Stimulated activated memory B cell treated with anti-CD40 and anti-IgM and Interleukin-4, amounts not matched to agents 10 μg/mL and 1 μg/mL and 100 μg/mL, for 72 hours (primary cell): Measurements from ENCODE around the gene HDAC4.
"Not testable (repeated sequence)": the region's sequence is repeated elsewhere in the genome, so short reads cannot be mapped to it uniquely, and the experiment has no call there.

Experiments
- ATAC-seq: fragments of 150-1000 bp; cut with Tn5 transposase; 2 replicates; pipeline ENCODE4 v1.10.0; 2021
- H3K27ac Mint-ChIP-seq: one replicate; pipeline ENCODE4 v1.8.0; 2022; ENCODE audit warnings: mild to moderate bottlenecking, mixed read lengths
- H3K27me3 Mint-ChIP-seq: one replicate; pipeline ENCODE4 v1.8.0; 2022; ENCODE audit warnings: mixed read lengths
- H3K36me3 Mint-ChIP-seq: one replicate; pipeline ENCODE4 v1.8.0; 2022; ENCODE audit warnings: mixed read lengths
- H3K4me1 Mint-ChIP-seq: one replicate; pipeline ENCODE4 v1.8.0; 2022; ENCODE audit warnings: mixed read lengths
- H3K4me3 Mint-ChIP-seq: one replicate; pipeline ENCODE4 v1.8.0; 2022; ENCODE audit warnings: mild to moderate bottlenecking, moderate library complexity, mixed read lengths
- H3K9me3 Mint-ChIP-seq: one replicate; pipeline ENCODE4 v1.8.0; 2022; ENCODE audit warnings: mixed read lengths

HDAC4 gene

DNA sequence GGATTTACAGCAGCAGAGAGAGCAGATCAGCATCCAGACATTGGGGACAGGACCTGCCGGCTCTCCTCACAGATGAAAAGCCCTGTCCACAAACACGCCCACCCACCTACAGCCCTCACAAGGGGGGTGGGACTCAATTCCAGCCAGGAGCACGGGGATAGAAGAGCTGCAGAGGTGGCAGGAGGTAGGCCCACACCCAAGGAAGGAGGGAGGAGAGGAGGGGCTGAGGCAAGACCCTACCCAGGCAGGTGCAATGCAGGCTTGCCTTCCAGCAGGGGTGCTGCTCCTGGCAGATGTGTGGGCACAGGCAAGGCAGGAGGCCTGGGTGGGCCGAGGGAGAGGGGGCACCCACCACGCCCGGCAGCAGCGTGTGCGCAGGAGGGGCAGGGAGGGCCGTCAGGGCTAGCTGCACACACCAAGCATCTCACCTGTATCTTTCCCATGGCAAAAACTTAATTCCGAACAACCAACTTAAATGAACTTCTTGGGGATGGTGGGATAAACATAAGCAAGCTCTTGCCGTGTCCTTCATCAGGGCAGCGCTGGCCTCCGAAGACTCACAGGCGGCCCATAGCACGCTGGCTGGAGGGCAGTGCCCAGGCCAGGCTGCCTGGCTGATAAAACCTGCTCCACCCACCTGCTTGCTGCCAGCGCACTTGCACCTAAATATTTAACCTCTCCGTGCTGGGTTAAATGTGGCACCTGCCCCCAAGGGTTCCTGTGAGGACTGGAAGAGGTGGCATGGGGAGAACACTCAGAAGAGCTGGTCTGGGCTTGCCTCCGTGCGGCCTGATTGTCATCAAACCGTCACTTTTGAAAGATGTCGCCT is 219.5 kb downstream of the HDAC4 start:
- Mint-ChIP-seq H3K27ac (no peak overlapping the region), H3K4me3 (no peak overlapping the region), H3K9me3 (peaks cover 9% of the 10 kb centered on the region), H3K27me3 (no peaks in the 10 kb centered on the region), H3K36me3 (peaks cover 60% of the 10 kb centered on the region), H3K4me1 (no peaks in the 10 kb centered on the region)
- no peak for ATAC-seq

DNA sequence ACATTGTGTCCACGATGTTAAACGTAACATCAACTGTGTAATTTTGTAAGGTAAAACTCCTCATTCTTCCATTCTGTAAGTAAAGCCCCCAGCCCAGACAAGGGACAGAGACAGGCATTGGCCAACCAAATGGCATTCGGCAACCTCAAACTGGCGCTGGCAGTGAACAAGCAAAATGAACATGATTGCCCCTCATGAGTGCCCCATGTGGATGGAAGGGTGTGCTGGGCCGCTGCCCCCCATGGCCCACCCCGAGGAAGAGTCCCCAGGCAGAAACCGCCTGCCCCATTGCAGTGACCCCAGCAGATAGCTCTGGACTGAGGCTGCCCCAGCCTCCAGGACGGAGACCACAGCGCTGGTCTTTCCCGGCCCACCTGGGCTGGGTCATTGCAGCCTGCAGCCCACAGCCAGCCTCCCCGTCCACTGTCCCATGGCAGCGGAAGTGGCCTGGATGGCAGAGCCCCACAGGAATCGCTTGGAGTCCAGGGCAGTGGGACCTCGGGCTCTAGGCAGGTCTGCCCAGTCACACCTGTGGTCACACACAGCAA is 220.2 kb downstream of the HDAC4 start:
- Mint-ChIP-seq H3K4me1 (no peaks in the 10 kb centered on the region), H3K36me3 (peaks cover 62% of the 10 kb centered on the region), H3K27me3 (no peaks in the 10 kb centered on the region), H3K9me3 (peaks cover 10% of the 10 kb centered on the region), H3K27ac (no peak overlapping the region), H3K4me3 (no peak overlapping the region)
- no peak for ATAC-seq

DNA sequence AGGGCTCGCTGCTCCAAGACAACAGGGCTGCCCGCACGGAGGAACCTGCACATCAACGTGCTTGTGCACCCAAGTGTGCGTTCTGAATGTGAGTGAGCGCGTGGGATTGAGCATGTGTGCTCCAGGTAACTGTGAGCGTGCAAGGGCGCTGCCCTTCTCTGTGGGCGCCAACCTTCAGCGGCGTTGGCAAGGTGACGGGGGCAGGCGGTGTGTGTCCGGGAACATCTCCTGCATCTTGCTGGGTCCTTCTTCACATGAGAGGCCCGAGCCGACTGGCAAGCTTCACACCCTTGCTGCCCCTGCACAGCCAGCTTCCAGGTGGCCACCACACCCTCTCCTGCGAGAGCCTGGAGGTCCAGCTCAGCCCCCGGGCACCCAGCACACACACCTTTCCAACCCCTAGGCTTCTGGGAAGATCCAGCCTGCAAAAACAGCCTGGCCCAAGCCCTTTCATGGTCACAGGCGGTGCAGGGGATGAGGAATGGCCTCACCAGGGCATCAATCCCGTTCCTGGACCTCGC is 220.9 kb downstream of the HDAC4 start:
- ATAC-seq: no peak
- Mint-ChIP-seq H3K27ac (no peak overlapping the region), H3K27me3 (no peaks in the 10 kb centered on the region), H3K9me3 (peaks cover 10% of the 10 kb centered on the region), H3K4me1 (no peaks in the 10 kb centered on the region), H3K36me3 (peaks cover 66% of the 10 kb centered on the region), H3K4me3 (no peak overlapping the region)

DNA sequence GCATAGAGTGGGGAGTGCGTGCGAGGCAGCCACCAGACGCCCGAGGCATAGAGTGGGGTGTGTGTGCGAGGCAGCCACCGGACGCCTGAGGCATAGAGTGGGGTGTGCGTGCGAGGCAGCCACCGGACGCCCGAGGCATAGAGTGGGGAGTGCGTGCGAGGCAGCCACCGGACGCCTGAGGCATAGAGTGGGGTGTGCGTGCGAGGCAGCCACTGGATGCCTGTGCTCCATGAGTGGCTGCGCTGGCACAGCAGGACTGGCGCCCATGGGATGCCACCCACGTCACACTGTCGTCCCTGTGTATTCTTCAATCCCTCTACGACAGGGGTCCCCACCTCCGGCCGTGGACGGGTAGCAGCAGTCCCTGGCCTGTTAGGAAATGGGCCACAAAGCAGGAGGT is 221.9 kb downstream of the HDAC4 start:
- no peak for ATAC-seq
- Mint-ChIP-seq H3K27ac (no peak overlapping the region), H3K9me3 (peaks cover 16% of the 10 kb centered on the region), H3K27me3 (no peaks in the 10 kb centered on the region), H3K36me3 (peaks cover 76% of the 10 kb centered on the region), H3K4me3 (no peak overlapping the region), H3K4me1 (no peaks in the 10 kb centered on the region)

DNA sequence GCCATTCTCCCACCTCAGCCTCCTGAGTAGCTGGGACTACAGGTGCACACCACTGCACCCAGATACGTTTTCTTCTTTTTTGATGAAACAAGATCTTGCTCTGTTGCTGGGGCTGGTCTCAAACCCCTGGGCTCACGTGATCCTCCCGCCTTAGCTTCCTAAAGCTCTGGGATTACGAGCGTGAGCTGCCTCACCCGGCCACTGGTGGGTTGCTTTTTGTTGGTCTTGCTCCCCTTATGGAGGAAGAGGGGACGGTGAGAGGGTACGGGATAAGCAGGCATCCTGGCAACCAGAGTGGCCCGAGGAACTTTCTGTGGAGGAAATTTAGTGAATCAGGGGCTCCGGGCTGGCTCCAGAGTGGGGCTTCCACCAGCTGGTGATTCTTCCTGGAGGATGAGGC is 222.3 kb downstream of the HDAC4 start:
- ATAC-seq: no peak
- no peaks in the 10 kb centered on the region for H3K4me1 Mint-ChIP-seq
- no peak overlapping the region for H3K4me3 Mint-ChIP-seq
- peaks cover 81% of the 10 kb centered on the region for H3K36me3 Mint-ChIP-seq
- no peaks in the 10 kb centered on the region for H3K27me3 Mint-ChIP-seq
- peaks cover 18% of the 10 kb centered on the region for H3K9me3 Mint-ChIP-seq
- no peak overlapping the region for H3K27ac Mint-ChIP-seq

DNA sequence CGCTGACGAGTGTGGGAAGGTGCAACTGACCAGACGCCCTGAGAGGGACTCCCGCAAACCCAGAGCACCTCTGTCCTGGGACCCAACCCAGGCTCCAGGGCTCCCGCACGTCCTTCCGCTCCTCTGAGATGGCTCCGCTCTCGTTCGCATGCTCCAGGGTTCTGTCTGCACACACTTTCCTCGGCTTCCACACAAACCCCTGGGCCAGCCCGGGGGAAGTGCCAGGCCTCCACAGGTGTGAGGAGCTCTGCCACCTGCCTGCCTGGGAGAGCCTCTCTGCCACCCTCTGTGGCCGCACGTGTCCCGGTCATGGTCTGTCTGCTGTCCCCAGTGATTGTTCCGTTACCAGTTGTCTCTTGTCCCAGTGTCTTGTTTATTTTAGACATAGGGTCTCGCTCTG is 222.9 kb downstream of the HDAC4 start:
- no peak for ATAC-seq
- peaks cover 21% of the 10 kb centered on the region for H3K9me3 Mint-ChIP-seq
- H3K36me3 Mint-ChIP-seq: peaks cover 87% of the 10 kb centered on the region
- no peaks in the 10 kb centered on the region for H3K27me3 Mint-ChIP-seq
- no peaks in the 10 kb centered on the region for H3K4me1 Mint-ChIP-seq
- H3K27ac Mint-ChIP-seq: no peak overlapping the region
- H3K4me3 Mint-ChIP-seq: no peak overlapping the region

DNA sequence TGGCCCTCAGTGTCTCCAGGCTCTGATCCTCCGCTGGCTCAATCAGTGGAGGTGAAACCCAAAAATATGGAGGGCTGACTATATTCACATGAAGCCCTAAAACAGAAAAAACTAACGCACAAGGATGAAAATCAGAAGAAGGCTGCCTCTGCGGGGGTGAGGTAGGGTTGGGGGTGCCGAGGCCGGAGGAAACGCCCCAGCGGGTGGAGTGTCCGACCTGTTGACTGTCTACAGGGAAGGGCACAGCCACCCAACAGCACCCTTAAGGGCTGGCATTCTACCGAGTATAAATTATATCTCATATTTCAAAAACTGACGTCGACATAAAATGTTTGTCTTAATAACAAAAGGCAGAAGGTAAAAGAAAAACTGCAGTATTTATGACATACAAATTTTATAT is 223.5 kb downstream of the HDAC4 start:
- no peak for ATAC-seq
- Mint-ChIP-seq H3K27me3 (no peaks in the 10 kb centered on the region), H3K36me3 (peaks cover 92% of the 10 kb centered on the region), H3K9me3 (peaks cover 24% of the 10 kb centered on the region), H3K27ac (no peak overlapping the region), H3K4me3 (no peak overlapping the region), H3K4me1 (no peaks in the 10 kb centered on the region)

DNA sequence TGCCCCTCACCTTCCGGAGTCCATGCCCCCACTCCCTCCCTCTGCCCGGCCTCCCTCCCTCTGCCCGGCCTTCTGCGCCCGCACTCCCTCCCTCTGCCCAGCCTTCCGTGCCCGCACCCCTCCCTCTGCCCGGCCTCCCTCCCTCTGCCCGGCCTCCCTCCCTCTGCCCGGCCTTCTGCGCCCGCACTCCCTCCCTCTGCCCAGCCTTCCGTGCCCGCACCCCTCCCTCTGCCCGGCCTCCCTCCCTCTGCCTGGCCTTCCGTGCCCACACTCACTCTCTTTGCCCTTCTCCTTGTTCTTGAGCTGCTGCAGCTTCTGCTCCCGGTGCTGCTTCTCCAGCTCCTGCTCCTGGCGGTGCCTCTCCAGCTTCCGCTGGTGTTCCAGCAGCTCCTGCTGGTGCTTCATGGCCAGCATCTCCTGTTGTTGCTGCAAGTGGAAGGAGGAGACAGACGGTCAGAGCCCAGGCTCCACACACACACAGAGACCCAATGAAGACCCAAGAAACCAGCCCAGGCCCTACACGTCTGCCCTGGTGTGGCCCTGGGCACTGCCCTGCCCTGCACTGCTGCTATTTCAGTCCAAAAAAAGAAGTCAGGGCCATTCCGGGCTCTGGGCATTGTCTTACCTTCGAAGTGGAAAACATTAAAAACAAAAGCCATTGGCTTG is 224.5 kb downstream of the HDAC4 start:
- Mint-ChIP-seq H3K36me3 (peaks cover 96% of the 10 kb centered on the region), H3K9me3 (peaks cover 29% of the 10 kb centered on the region)
- peak; percentile 34 for ATAC-seq

DNA sequence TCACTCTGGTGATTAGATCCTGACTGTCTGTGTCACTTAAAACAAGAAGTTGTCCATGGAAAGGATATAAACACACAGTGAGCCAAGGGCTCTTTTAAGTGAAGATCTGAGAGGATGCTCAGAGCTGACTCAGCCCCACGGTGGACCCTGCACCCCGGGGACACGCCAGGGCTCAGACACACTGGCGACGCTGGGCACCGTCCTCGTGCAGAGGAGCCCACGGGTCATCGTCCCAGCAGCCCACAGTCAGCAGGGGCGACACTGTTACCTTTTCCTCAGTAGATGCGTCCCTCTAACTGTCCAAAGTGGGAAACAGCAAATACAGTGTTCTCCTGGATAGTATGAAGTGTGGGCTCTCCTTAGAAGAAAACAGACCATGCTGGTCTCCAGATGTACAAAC is 225.6 kb downstream of the HDAC4 start:
- peaks cover 37% of the 10 kb centered on the region for H3K9me3 Mint-ChIP-seq
- no peak overlapping the region for H3K27ac Mint-ChIP-seq
- no peak for ATAC-seq
- H3K27me3 Mint-ChIP-seq: no peaks in the 10 kb centered on the region
- H3K4me3 Mint-ChIP-seq: no peak overlapping the region
- H3K36me3 Mint-ChIP-seq: peaks cover 96% of the 10 kb centered on the region
- H3K4me1 Mint-ChIP-seq: no peaks in the 10 kb centered on the region

More for the DNA sequence above, 224.5 kb downstream of the HDAC4 start:
- not testable (repeated sequence) for H3K4me1 Mint-ChIP-seq, H3K27me3 Mint-ChIP-seq, H3K4me3 Mint-ChIP-seq, H3K27ac Mint-ChIP-seq

DNA sequence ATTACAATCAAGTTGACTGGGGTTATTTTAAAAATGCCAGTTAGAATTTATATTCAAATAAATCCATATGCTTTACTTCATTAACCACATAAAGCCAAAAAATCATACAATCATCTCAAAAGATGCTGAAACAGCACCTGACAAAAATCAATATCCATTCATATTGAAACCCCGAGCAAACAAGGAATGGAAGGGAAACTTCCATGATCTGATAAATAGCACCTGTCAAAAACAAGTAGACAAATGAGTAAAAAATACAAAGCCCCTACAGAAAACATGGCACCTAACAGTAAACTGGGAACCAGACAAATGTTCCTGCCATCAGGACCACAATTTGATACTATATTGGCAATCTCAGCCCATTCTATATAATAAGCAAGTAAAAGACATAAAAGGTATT is 227.5 kb downstream of the HDAC4 start:
- no peaks in the 10 kb centered on the region for H3K4me1 Mint-ChIP-seq
- H3K27ac Mint-ChIP-seq: no peak overlapping the region
- ATAC-seq: no peak
- H3K4me3 Mint-ChIP-seq: no peak overlapping the region
- no peaks in the 10 kb centered on the region for H3K27me3 Mint-ChIP-seq
- peaks cover 93% of the 10 kb centered on the region for H3K36me3 Mint-ChIP-seq
- peaks cover 37% of the 10 kb centered on the region for H3K9me3 Mint-ChIP-seq

DNA sequence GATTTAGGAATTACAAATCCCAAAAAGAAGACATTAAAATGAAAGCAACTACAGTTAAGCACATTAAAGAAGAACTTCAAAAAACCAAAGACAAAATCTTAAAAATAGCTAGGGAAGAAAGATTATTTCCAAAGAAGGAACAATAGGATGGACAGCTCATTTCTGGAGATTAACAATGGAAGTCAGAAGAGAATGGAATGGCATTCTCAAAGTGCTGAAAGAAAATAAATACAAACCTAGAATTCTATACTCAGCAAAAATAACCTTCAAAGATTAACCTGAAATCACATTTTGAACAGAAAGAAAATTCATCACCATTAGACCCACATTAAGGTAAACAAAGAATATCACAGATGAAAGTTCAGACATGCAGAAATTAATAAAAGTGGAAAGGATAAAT is 229.2 kb downstream of the HDAC4 start:
- no peaks in the 10 kb centered on the region for H3K27me3 Mint-ChIP-seq

DNA sequence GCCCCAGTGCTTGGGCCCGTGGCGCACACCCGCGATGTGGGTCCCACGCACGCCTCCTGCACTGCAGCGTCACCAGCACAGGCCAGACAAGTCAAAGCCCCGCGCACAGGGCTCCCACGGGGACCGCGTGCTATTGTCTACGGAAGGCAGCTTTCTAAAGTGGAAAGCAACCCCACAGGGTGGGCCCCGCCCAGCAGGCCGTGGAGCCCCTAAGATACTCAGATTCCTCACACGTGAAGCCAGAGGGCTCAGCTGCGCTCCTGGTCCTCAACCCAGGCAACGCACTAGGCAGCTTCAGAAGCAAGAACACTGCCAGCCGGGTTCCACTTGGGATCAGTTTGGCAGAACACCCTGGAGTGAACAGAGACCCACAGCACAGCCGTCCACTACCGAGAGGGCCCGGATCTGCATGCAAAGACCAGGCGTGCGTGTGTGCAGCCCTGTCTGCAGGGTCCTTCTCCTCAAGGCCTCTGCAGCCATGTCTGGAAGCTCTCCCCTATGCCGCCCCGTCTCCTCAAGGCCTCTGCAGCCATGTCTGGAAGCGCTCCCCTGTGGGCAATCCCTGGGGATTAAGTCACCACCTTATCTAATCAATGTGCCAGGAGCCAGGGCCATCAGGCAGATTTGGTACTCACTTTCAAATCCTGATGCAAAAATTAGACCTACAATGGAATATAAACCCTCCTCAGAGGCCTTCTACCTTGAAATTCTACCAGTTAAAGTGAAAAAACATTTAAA is 231.3 kb downstream of the HDAC4 start:
- no peaks in the 10 kb centered on the region for H3K27me3 Mint-ChIP-seq
- ATAC-seq: no peak
- no peak overlapping the region for H3K27ac Mint-ChIP-seq
- peaks cover 76% of the 10 kb centered on the region for H3K36me3 Mint-ChIP-seq
- peaks cover 24% of the 10 kb centered on the region for H3K9me3 Mint-ChIP-seq
- no peaks in the 10 kb centered on the region for H3K4me1 Mint-ChIP-seq
- no peak overlapping the region for H3K4me3 Mint-ChIP-seq

More for the DNA sequence above, 229.2 kb downstream of the HDAC4 start:
- Mint-ChIP-seq H3K36me3 (peaks cover 89% of the 10 kb centered on the region), H3K4me3 (no peak overlapping the region), H3K27ac (no peak overlapping the region), H3K9me3 (peaks cover 31% of the 10 kb centered on the region), H3K4me1 (no peaks in the 10 kb centered on the region)
- no peak for ATAC-seq

DNA sequence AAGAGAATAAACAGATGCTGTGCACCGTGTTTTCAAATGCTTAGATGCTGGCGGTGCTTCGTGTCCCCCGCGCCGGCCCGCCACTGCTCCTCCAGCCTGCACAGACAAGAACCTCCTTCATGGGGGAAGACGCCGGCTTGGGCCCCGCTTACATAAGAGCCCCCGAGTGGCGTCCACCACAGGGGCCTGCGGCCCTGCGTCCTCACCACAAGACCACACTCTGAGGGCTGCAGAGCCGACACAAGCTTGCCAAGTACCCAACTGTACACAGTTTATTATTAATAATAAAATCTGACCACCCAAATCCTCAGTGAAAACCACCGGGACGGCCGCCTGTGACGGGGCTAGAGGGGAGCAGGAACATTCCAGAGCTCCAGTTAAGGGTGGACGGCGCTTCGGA is 232.2 kb downstream of the HDAC4 start:
- H3K9me3 Mint-ChIP-seq: peaks cover 19% of the 10 kb centered on the region
- no peaks in the 10 kb centered on the region for H3K27me3 Mint-ChIP-seq
- H3K4me1 Mint-ChIP-seq: no peaks in the 10 kb centered on the region
- no peak overlapping the region for H3K4me3 Mint-ChIP-seq
- peaks cover 67% of the 10 kb centered on the region for H3K36me3 Mint-ChIP-seq
- no peak for ATAC-seq
- no peak overlapping the region for H3K27ac Mint-ChIP-seq

DNA sequence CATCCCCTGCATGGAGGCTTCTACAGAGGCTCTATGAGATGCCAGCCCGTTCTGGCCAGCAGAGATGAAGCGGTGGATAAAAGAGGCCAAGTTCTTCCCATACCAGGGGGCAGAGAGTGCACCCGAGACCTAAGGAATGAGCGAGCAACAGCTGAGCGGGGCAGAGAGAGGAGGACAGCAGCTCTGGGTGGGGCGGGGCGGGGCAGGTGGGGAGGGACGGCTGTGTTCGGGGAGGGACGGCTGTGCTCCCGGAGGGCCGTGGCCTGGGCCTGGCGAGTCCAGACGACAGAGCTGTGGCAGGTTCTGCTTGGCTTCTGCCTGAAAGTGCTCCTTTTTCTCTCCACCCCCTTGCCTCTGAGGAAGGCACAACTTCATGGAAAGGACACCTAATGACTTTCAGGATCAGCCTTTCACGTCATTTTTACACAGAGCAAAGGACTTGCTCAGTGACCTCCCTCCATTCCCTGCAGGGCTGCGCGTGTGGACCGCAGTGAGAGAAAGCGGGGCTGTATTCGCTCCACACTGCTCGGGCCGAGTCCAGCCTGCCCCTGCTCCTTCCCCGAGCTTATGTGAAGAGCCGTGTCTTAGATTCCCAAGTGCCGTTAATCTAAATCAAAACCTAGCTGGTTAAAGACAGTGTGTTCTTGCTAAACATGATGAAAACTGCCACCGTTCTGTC is 232.9 kb downstream of the HDAC4 start:
- Mint-ChIP-seq H3K4me1 (no peaks in the 10 kb centered on the region), H3K36me3 (peaks cover 61% of the 10 kb centered on the region), H3K9me3 (peaks cover 16% of the 10 kb centered on the region), H3K27ac (no peak overlapping the region), H3K27me3 (no peaks in the 10 kb centered on the region), H3K4me3 (no peak overlapping the region)
- no peak for ATAC-seq
